Raji (cell line): ENCODE data around the gene VWF.

Experiments
- POLR2A ChIP-seq: IDR thresholded peaks from 2 replicates; pipeline ENCODE4 v1.6.1; 2011; ENCODE audit warnings: low read depth, low read length, control low read depth; ENCODE audit not compliant: insufficient read depth

VWF gene

DNA sequence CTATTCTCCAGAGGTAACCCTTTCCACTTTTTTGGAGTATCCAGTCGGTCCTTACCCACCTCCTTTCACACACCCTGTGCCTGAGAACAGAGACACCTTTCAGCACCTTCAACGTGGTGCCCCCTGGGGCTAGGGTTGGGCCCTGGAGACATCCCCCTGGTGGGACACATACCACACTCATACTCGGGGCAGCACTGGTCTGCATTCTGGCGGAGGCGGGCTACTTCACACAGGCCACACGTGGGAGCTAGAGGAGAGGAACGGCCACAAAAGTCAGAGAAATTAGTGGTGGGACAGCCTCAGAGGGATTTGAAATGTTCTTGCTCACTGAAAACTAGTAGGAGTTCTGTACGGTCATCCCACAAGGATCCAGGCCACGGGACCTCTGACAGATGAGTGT is 139.6 kb downstream of the VWF start:
- no peak for TF ChIP-seq POLR2A

DNA sequence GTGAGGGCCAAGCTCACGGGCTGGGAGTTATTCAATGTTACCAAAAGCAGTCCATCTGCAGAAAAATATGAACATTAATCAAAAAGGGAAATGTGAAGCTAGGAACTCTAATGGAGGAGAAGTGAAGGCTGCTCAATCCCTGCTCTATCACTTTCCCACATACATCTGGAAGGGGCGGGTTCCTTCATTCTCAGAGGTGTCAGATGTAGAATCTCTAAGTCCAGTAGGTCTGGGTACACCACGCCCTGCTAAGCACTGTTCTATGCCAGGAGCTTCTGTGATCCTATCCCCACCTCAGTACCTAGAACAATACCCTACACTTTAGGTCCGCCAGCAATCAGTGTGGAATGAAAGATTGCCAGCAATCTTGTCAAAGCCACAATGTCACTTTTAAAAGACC is 142.4 kb downstream of the VWF start:
- TF ChIP-seq POLR2A: no peak

DNA sequence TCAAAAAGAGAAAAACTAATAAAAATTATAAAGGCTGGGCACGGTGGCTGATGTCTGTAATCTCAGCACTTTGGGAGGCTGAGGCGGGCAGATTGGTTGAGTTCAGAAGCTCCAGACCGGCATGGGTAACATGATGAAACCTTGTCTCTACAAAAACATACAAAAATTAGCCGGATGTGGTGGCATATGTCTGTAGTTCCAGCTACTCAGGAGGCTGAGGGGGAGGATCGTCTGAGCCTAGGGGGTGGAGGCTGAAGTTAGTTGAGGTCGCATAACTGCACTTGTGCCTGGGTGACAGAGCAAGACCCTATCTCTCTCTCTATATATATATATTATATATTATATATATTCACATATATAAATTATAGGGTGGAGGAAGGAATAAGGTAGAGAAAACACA is 146.9 kb downstream of the VWF start:
- no peak for TF ChIP-seq POLR2A

DNA sequence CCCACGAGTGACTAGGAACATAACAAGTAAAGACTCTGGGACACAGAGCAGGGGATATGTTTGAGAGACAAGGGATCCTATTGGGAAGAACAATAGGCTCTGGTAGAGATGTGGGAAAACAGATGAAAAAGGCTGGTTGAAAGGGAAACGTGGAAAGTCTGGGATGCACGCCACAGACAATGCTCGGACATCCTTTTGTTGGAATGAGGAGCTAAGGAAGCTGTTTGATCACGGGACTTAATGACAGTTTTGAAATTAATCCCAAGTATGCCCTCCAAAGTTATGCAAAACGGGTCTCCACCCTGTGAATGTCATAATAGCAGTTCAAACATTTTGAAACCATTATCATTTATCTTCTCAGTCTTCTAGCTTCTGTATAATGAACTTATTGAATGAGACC is 147.8 kb downstream of the VWF start:
- TF ChIP-seq POLR2A: no peak

DNA sequence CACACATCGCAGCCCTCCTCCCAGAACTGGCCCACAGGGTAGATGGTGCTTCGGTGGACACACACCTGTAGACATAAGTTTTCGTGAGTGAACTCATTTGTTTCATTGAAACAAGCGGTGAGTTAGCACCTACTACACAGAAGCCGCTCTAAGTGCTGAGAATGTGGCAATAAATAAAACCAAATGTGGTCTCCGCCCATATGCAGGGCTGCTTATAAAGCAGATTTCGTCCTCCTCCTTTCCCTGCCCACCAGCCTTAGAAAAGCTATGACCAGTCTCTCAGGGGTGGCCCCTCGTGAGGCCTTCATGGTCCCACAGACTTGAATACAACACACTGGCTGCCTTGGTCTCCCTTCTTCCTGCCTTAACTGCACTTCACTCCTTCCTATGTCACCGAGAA is 148.3 kb downstream of the VWF start:
- no peak for TF ChIP-seq POLR2A

DNA sequence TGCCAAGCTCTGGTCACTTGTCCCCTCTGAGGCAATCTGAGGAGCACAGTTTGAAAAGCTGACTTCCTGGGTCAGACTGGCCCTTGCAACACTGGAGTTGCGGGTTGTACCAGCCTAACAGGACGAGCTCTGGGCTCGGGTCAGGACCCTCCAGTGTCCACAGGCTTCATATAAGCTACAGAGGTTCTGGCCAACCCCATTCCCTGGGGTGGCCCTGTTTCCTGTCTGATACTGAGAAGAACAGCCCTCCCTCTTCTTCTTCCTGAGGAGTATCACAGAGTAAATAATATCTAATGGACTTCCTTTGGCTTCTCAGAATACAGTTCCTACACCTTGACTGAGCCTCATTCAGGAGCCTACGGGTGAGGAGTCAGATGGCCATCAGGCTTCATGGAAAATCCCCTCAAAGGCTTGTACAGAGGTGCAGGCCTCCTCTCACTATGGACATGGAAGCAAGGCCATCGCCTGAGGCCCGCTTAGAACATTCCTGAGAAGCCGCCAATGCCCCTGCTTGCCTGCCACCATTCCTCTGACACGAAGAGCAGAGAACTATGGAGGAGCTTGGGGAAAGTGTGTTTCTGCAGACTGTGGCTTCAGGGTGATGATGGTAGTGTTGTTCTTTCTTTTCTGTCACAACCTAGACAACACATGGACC is 150.9 kb downstream of the VWF start:
- no peak for TF ChIP-seq POLR2A

DNA sequence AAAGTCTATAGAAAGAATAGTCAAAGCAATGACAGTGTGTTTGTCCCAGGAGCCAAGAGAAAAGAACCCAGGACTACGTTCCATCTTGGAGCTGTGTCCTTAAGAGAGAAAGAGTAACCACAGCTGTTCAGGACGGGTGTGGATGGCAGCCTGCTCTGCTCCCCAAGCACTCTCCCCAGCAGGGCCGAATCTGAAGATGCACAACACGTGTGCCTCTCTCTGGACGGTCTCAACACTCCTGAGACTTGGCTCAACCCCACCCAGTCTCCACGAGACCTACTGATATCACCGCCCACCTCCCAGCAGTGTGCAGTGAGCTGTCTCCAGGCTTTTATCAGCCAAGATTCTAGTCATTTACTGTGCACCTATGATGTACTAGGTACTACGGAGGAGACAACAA is 152.1 kb downstream of the VWF start:
- TF ChIP-seq POLR2A: no peak

DNA sequence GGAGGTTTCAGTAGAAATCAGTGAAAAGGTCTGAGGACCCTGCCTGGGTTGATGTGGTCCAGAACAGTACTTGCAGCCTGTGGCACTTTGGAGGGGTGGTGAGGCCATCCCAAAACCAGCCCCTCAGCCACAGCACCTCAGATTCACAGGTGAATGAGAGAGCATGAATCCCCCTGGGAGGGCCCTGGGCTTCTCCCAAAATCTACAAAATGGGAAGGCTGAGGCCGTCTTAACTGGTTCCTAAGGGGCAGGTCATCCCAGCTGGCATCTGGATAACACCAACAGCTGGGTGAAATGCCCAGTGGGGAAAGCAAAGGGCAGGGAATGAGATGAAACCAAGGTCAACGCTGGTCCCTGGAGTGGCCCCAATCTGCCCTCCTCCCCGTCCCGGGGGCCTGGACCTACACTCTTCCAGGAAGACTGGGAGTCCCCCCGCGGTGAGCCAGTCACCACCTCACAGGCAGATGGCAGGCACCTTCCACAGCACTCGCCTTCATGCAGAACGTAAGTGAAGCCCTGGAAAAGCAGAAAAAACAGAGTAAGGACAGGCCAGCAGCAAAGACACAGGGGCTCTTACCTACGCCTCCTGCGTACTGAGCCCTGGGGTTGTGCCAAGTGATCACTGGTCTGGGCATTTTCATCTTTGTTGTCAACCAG is 153.1 kb downstream of the VWF start:
- no peak for TF ChIP-seq POLR2A

DNA sequence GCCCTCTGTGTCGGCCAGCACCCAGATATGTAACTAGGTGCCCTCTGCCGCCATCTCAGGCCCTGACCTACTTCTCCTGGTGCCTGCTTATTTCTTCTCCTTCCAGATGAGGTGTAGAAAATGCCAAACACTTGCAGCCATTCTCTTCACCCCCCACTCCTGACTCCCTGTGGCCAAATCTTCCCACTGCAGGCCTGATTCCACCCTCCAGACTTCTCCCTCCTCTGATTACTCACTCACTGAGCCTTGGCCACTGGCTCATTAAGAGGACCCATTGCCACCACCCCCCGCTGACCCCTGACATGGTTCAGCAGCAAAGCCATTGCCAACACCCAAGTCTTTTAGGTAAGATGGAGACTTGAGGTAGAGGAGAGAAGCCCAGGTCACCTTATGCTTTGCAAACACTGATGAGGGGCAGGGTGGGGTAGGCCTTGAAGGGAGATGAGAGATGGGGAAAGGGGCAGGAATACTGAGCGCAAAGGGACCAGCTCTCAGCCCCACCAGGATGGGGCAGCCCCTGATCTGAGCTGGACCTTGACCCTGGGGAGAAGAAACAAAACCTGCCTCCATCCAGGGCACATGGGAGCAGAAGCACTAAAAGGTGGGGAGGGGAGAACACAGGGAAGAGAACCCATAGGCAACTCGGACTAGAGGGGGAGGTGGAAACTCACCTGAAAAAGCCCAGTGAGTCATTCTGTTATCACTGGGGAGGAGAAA is 154.3 kb downstream of the VWF start:
- no peak for TF ChIP-seq POLR2A

DNA sequence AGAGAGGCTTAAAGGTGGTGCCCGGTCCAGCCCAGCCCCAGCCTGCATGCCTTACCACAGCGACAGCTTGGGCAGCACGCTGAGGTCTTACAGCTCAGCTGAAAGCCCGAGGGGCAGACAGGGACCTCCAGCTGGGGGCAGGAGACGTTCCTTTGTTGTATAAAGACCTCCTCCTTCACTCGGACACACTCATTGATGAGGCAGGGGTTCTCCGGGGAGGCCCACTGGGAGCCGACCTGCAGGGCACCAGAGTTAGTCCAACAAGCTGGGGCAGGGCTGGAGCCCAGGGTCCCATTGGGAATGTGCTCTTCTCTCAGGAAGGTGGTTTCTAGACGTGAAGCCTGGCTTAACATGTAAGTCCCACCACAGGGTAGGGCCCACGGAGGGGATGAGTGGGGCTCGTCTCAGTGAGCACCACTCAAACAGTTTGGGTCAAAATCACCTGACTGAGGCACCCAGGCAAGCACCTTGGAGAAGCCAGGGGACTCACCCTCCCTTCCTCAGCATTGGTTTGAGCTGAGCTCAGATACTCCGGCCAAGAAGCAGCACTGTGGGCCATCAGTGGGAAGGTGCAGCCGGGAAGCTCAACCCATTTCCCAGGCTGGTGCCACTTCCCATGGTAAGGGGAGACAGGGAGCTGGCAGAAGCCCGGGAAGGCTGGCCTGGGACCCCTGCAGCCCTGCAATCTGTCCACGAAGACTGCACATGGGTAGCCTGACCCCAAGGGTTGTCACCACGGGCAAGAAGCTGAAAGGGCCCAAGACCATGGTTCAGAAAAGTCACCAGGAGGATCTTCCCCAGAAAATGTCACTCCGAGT is 155.1 kb downstream of the VWF start:
- TF ChIP-seq POLR2A: no peak

DNA sequence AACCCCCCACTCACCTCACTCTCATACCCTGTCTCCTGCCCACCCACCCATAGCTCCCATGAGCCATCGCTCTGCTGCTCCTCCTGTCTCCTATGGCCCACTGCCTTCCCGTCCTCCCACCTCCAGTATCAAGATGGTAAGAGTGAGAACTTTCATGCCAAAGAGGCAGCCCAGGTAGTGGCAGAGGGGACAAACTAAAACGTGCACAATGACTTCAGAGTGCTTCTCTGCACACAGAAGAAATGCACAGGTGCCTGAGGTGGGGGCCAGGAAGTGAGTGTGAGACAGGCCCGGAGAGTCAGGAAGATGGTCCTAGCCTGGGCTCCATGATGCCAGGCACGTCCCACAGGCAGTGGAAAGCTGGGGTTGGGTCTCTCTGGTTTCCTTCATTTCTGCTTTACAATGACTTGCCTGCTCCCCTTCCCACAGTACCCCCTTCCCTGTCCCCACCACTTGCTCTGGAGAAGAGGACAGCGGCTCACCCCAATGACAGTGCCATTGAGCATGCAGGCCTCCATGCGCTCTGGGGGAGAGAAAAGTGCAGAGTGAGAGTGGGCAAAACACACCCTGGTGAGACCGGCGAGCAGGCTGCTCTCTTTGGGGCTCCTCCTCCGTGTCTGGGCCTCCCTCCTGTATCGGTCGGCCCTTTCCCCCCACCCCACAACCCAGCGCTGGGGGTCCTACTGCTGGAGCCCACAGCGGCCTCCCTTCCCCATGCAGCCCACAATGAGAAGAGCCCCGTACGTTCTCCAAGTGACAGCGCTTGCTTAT is 156.6 kb downstream of the VWF start:
- no peak for TF ChIP-seq POLR2A

DNA sequence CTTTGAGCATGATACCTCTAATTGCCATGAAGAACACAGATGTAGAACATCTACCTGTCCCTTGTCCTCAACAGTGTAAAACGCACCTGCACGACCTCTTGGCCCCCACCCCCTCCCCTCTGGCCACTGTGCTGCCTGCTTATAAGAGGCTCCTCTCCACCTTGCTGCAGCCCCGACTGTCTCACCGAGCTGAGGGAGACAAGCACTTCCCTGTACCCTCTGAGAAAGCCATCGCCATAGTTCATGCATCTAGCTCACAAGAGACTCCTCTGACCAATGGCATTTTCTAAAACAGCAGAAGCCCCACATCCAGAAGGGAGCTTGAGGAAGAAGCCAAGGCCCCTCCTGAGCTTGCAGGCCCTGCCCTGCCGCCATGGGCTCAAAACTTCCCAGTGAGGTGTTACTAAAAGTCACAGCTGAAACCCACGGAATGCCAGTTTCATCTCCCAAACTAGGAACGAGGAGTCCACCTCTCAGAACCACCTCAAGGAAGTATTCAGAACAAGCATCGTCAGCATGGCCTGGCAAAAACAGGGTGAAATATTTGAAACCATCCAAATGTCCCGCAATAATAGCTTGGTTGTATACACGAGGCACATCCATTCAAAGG is 157.9 kb downstream of the VWF start:
- TF ChIP-seq POLR2A: no peak

DNA sequence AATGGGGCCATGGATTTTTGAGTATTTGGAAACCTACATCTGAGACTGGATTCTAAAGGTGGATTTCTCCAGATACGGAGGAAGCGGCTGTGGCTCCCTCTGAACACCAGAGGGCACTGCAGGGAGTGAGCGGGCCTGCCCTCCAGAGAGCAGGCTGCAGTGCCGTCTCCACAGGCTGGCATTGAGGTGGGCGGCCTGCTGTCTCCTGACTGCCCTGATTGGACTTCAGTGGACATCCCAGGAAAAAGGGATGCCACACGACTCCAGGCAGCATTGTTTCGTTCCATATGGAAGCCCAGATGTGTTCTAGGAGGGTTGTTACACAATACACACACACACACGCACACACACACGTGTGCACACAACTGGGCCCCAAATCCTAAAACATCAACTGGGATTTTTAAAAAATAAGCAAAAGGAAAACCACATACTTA is 158.5 kb downstream of the VWF start:
- no peak for TF ChIP-seq POLR2A
